HepG2 (cell line): Measurements from ENCODE around the gene UNG. TPM values are rescaled to one million over a fixed set of nuclear protein-coding genes. Genes with fewer than 3 reads are reported as not detected.

Source experiments
- ATAD3A ChIP-seq: sonication (generic); formaldehyde crosslinking; IDR thresholded peaks from 2 replicates; pipeline ENCODE4 v1.4.0; 2020; ENCODE audit warnings: missing genetic modification reagents
- ATF7 ChIP-seq, 2 experiments: fragments of 450-650 bp in 1 of 2; sonication (generic) in 1 of 2; formaldehyde crosslinking in 1 of 2; IDR thresholded peaks; 2 replicates each; pipeline versions ENCODE4 v1.4.0 to v1.6.1; 2016 to 2020; ENCODE audit warnings: antibody characterized with exemption in 1 of 2, mild to moderate bottlenecking in 1 of 2, missing genetic modification reagents in 1 of 2
- CAMTA2 ChIP-seq: sonication (generic); formaldehyde crosslinking; IDR thresholded peaks from 2 replicates; pipeline ENCODE4 v1.4.0; 2020; ENCODE audit warnings: mild to moderate bottlenecking, missing genetic modification reagents, borderline replicate concordance
- CHCHD3 ChIP-seq: sonication (generic); formaldehyde crosslinking; IDR thresholded peaks from 2 replicates; pipeline ENCODE4 v1.8.0; 2022; ENCODE audit warnings: mild to moderate bottlenecking, missing genetic modification reagents, moderate library complexity
- ELF3 ChIP-seq: IDR thresholded peaks from 2 replicates; pipeline ENCODE4 v1.6.1; 2016; ENCODE audit warnings: missing genetic modification reagents, missing compliant biosample characterization
- EP300 ChIP-seq, 3 experiments: sonication (generic) in 1 of 3; formaldehyde crosslinking in 1 of 3; IDR thresholded peaks; 2 replicates each; pipeline versions ENCODE4 v1.5.1 to v1.6.1; 2011 to 2020; ENCODE audit warnings: low read depth in 2 of 3, low read length in 2 of 3, borderline replicate concordance in 1 of 3, improper control_type of control experiment in 1 of 3, mild to moderate bottlenecking in 1 of 3, missing genetic modification reagents in 1 of 3, moderate library complexity in 1 of 3
- HNRNPUL1 ChIP-seq: fragments of 200-400 bp; formaldehyde crosslinking; IDR thresholded peaks from 2 replicates; pipeline ENCODE4 v1.6.1; 2017; ENCODE audit warnings: low read depth, mild to moderate bottlenecking, low read length, moderate library complexity
- MAF1 ChIP-seq: sonication (generic); formaldehyde crosslinking; IDR thresholded peaks from 2 replicates; pipeline ENCODE4 v1.5.0; 2020; ENCODE audit warnings: missing genetic modification reagents, borderline replicate concordance
- MBNL3 ChIP-seq: fragments of 250-450 bp; sonication (Bioruptor Pico); conservative IDR thresholded peaks from 2 replicates; pipeline ENCODE4 v1.8.0; 2022; ENCODE audit warnings: mild to moderate bottlenecking, inconsistent platforms
- NFKBIZ ChIP-seq: IDR thresholded peaks from 2 replicates; pipeline ENCODE4 v1.6.1; 2018; ENCODE audit warnings: missing genetic modification reagents, missing compliant biosample characterization
- ZFY ChIP-seq: sonication (generic); formaldehyde crosslinking; IDR thresholded peaks from 2 replicates; pipeline ENCODE4 v1.4.0; 2020; ENCODE audit warnings: missing genetic modification reagents
- ZKSCAN5 ChIP-seq: sonication (generic); formaldehyde crosslinking; IDR thresholded peaks from 2 replicates; pipeline ENCODE4 v1.5.1; 2020; ENCODE audit warnings: mild to moderate bottlenecking, missing genetic modification reagents
- ZNF142 ChIP-seq: sonication (generic); formaldehyde crosslinking; IDR thresholded peaks from 2 replicates; pipeline ENCODE4 v1.4.0; 2020; ENCODE audit warnings: missing genetic modification reagents
- ZNF264 ChIP-seq: sonication (generic); formaldehyde crosslinking; IDR thresholded peaks from 2 replicates; pipeline ENCODE4 v1.4.0; 2020; ENCODE audit warnings: missing genetic modification reagents
- ZNF281 ChIP-seq: sonication (generic); formaldehyde crosslinking; IDR thresholded peaks from 2 replicates; pipeline ENCODE4 v1.4.0; 2020; ENCODE audit warnings: missing genetic modification reagents, borderline replicate concordance
- ZNF605 ChIP-seq: sonication (generic); formaldehyde crosslinking; IDR thresholded peaks from 2 replicates; pipeline ENCODE4 v1.8.0; 2022; ENCODE audit warnings: mild to moderate bottlenecking, missing genetic modification reagents
- ZNF660 ChIP-seq: sonication (generic); formaldehyde crosslinking; IDR thresholded peaks from 2 replicates; pipeline ENCODE4 v1.5.1; 2020; ENCODE audit warnings: mild to moderate bottlenecking, low read depth, missing genetic modification reagents, borderline replicate concordance
- ZNF740 ChIP-seq: sonication (generic); formaldehyde crosslinking; IDR thresholded peaks from 2 replicates; pipeline ENCODE4 v1.4.0; 2020; ENCODE audit warnings: missing genetic modification reagents
- polyA plus RNA-seq, 8 experiments: library from polyadenylated mRNA; depleted of rRNA in 3 of 8; stranded (reverse) in 7 of 8; unstranded in 1 of 8; fragments of >200 nt; fragmentation: Illumina TruSeq in 4 of 8; extraction: Trizol in 4 of 8; gene quantifications; 2 replicates each; pipeline versions ENCODE4 v1.2.1 to v1.2.3, GENCODE V29; 2011 to 2016; ENCODE audit warnings: low read depth in 4 of 8, missing spikeins in 1 of 8, mixed read lengths in 1 of 8; ENCODE audit not compliant: insufficient read depth in 1 of 8
- total RNA-seq, 5 experiments: library from RNA; depleted of rRNA; stranded (reverse); fragments of >200 nt; fragmentation: Illumina TruSeq; extraction: Trizol; gene quantifications; 2 replicates each; pipeline ENCODE4 v1.2.3, GENCODE V29; 2016; ENCODE audit warnings: low read depth in 1 of 5
- TF ChIP-seq, protein P1 (sequence below): sonication (generic); formaldehyde crosslinking; IDR thresholded peaks from 2 replicates; pipeline ENCODE4 v1.5.0; 2020; ENCODE audit warnings: missing genetic modification reagents

The UNG gene
- total and polyA plus RNA-seq, 2 of the 13 experiments (the other 11 are each of a cell fraction or from before 2014, with no cell fraction given): 23.3 to 114 TPM

- TF ChIP-seq ZNF605: 0 out of 2 replicates have a peak, but pooled peaks have one; percentile 43
- no peak for TF ChIP-seq CHCHD3 (CRISPR knock-in tag)
- peak; percentile 79 for TF ChIP-seq ZFY (CRISPR knock-in tag)
- TF ChIP-seq CAMTA2 (CRISPR knock-in tag): no peak
- TF ChIP-seq ELF3 (CRISPR knock-in tag): peak; percentile 8; the same call in 1 of the 2 replicates
- no peak for TF ChIP-seq MBNL3 (CRISPR knock-in tag)
- no peak for TF ChIP-seq ZKSCAN5 (CRISPR knock-in tag)
- TF ChIP-seq NFKBIZ (CRISPR knock-in tag): no peak
- 0 out of 2 replicates have a peak, but pooled peaks have one; percentile 53 for TF ChIP-seq ZNF740 (CRISPR knock-in tag)
- TF ChIP-seq HNRNPUL1: no peak
- TF ChIP-seq ZNF142 (CRISPR knock-in tag): no peak
- no peak for TF ChIP-seq ATAD3A
- TF ChIP-seq EP300 (IDR thresholded peaks at IDR 0.05; ENCODE audit: low read depth in 2 of 2, low read length in 2 of 2): no peak
- no peak for TF ChIP-seq EP300 (CRISPR knock-in tag; IDR thresholded peaks at IDR 0.05; ENCODE audit: borderline replicate concordance)
- 0 out of 2 replicates have a peak, but pooled peaks have one; percentile 39 for TF ChIP-seq ZNF281 (CRISPR knock-in tag)
- no peak for TF ChIP-seq ATF7 (IDR thresholded peaks at IDR 0.05)
- TF ChIP-seq ATF7 (CRISPR knock-in tag; IDR thresholded peaks at IDR 0.05): no peak
- TF ChIP-seq, protein P1, sequence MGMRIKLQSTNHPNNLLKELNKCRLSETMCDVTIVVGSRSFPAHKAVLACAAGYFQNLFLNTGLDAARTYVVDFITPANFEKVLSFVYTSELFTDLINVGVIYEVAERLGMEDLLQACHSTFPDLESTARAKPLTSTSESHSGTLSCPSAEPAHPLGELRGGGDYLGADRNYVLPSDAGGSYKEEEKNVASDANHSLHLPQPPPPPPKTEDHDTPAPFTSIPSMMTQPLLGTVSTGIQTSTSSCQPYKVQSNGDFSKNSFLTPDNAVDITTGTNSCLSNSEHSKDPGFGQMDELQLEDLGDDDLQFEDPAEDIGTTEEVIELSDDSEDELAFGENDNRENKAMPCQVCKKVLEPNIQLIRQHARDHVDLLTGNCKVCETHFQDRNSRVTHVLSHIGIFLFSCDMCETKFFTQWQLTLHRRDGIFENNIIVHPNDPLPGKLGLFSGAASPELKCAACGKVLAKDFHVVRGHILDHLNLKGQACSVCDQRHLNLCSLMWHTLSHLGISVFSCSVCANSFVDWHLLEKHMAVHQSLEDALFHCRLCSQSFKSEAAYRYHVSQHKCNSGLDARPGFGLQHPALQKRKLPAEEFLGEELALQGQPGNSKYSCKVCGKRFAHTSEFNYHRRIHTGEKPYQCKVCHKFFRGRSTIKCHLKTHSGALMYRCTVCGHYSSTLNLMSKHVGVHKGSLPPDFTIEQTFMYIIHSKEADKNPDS (CRISPR knock-in tag): 0 out of 2 replicates have a peak, but pooled peaks have one; percentile 57
- TF ChIP-seq MAF1: no peak
- TF ChIP-seq ZNF264 (CRISPR knock-in tag): no peak
- no peak for TF ChIP-seq ZNF660 (CRISPR knock-in tag)
These were observed 797 bp downstream of the UNG start (continued) for GRCh38 chr12:109098183-109098604.
